ENCODE data around the gene CPNE9.
"Not testable (repeated sequence)": the region's sequence is repeated elsewhere in the genome, so short reads cannot be mapped to it uniquely, and the experiment has no call there.

CPNE9 gene

DNA sequence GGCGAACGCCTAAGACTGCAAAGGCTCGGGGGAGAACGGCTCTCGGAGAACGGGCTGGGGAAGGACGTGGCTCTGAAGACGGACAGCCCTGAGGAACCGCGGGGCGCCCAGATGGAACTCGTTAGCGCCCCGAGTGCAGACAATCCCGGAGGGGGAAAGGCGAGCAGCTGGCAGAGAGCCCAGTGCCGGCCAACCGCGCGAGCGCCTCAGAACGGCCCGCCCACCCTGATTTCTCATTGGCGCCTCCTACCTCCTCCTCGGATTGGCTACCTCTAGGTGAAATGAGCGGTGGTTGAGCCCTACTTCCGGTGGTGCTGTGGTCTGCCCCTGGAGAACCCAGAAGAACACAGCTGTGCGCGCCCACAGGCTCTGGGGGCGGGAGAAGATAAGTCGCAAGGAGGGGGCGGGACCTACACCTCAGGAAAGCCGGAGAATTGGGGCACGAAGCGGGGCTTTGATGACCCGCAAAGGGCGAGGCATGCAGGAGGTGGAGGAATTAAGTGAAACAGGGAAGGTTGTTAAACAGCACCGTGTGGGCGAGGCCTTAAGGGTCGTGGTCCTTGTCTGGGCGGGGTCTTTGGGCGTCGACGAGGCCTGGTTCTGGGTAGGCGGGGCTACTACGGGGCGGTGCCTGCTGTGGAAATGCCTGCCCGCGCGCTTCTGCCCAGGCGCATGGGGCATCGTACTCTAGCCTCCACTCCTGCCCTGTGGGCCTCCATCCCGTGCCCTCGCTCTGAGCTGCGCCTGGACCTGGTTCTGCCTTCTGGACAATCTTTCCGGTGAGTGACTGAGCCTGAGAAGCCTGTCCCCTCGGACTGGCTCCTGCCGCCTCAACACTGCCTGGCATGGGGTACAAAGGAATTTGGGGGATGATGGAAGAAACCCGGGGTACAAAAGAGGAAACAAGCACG, 46.3 kb downstream of the CPNE9 start, which contains the start of gene OGG1:
TSS of gene OGG1 (plus strand) at position 308 of the 911 bp plus-strand sequence. CDS start at position 643, 335 bp downstream.
- peak; percentile 97 to 98 for DNase-seq

DNA sequence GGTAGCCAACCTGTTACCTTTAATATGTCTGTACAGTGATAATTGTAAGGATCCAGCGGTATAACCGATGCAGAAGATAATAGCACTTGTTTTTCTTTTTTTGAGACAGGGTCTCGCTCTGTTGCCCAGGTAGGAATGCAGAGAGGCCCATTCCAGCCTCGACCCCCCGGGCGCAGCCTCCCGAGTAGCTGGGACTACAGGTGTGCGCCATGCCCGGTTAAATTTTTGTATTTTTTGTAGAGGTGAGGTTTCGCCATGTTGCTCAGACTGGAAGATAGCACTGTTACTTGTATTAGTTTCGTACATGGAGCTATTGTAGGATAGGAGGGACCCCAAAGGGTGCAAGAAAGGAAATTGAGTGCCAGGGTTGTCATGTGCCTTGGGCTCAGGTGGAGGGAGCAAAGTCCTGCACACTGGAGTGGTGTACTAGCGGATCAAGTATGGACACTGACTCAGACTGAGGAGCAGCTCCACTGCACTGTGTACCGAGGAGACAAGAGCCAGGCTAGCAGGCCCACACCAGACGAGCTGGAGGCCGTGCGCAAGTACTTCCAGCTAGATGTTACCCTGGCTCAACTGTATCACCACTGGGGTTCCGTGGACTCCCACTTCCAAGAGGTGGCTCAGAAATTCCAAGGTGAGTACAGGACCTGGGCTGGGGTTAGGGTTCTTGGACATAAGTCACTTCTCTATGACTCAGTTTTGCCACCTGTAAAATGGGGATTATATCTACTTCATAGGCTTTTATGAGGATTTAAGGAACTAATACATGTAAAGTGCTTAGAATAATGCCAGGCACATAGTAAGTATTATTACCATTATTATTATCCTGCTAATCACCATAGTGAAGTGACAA, 47.2 kb downstream of the CPNE9 start:
- DNase-seq, result no peak

DNA sequence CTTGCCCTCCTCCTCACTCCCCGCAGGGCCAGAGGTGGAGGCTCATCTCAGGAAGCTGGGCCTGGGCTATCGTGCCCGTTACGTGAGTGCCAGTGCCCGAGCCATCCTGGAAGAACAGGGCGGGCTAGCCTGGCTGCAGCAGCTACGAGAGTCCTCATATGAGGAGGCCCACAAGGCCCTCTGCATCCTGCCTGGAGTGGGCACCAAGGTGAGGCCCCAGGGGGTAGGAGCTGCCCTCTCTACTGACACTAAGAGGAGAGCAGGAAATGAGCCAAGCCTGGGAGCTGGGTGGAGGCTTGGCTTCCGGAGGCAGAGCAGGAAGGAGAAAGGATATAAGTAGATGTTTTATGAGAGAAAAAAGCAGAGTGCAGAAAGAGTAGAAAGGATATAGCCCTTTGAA, 51.0 kb downstream of the CPNE9 start:
- DNase-seq, result no peak

DNA sequence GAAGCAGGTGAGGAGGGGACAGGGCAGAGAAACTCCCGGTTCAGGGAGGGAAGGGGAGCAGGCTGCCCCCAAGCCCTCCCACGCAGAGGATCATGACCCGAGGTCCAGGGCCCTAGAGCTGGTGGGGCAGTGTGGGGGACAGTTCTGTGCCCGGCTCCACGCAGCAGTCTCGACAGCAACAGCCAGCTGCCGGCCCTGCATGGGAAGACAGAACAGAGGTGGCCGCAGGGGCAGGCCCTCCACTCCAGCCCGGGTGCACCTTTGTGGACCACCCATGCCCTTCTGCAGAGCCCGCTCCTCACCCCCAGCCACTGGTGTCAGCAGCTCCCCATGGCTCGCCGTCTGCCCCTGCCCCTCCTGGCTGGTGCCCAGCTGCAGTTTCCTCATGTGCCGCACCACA, 53.8 kb downstream of the CPNE9 start:
- DNase-seq, result no peak

DNA sequence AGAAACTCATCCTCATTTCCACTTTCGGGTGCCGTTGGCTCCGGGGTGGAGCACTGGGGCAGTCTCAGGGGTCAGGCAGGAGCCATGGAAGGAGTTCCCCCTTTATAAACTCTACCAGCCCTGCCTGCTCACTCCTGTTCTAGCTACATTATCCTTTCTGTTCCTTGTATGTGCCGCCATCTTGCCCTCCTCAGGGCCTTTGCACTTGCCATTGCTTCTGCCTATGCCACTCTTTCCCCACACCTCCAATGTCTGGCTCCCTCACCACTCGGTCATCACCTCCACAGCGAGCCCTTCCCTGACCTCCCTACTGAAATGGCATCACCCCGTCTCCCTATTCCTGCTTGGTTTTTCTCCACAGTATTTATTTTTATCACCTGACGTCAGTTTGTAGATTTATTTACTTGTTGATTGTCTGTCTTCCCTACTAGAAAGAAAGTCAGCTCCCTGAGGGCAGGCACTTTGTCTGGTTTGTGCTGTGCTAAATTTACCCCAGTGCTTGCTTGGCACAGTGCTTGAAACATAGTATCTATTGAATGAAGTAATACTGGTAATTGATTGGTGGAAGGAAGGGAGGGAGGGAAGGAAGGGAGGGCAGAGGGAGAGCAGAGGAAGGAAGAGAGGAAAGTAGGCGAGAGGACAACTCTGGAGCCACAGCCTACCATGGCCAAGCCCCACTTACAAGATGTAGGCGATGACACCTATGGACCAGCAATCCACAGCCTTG, 57.3 kb downstream of the CPNE9 start:
- DNase-seq, result no peak

DNA sequence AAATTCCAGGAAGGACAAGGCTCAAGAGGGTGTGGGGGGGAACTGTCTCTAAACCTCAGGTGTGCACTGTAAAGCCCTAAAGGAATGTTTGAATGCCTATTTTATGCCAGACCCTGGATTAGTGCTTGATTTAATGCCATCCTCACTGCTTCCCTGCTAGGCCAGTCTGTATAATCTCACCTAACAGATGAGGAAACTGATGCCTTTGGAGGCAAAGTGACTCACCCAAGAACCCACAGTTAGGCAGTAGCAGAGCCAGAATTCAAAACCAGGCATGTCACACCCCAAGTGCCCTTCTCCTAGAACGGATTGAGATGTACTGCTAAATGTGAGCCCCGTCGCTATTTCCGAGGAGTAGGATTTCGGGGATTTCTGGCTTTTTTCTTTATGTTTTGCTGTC, 58.3 kb downstream of the CPNE9 start:
- no peak for DNase-seq

DNA sequence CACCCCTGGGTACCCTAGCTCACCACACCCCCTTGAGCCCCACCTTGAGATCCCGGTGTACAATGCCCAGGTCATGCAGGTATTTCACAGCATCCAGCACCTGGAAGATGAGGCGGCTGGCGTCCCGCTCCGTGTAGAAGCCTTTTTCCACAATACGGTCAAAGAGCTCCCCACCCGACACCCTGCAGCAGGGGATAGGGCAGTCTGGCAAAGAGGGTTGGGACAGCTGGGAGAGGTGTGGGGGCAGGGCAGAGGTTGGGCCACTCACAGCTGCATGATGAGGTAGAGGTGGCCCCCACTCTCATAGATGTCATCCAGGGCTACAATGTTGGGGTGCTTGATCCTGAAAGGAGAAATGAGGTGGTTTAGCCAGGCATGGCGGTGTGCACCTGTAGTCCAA, 59.2 kb downstream of the CPNE9 start:
- no peak for DNase-seq

DNA sequence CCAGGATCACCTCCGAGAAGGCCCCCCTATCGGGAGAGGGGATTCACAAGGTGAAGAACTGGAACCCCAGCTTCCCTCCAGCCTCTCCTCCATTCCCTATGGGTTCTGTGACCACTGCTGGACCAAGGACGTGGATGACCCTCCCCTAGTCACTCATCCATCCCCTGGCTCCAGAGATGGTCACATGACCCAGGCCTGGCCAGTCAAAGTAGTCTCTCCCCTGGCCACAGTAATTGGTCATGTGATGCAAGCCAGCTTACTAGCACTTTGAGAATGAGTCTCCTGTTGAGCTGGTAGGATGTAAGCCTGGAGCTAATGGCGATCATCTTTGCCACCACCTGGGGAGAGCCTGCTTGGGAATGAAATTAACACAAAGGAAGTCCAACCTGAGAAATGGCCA, 62.2 kb downstream of the CPNE9 start:
- no peak for DNase-seq

DNA sequence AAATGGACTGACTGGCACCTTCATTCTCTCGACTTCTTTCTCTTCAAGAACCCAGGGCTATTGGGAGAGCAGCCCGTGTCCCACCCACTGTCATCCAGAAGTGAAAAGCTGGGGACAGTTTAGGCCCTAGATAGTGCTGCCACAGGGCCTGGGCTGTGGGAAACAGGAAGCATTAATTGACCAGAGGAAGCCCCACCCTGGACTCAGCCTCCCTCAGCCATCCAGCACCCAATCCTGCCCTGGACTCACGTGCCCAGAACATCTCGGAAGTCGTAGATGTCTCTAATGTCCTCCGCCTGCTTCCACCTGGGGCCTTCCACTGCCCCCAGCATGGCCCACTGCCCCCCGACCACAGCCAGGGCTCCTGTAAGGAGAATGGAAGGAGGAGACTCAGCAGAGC, 63.8 kb downstream of the CPNE9 start:
- DNase-seq, result no peak

DNA sequence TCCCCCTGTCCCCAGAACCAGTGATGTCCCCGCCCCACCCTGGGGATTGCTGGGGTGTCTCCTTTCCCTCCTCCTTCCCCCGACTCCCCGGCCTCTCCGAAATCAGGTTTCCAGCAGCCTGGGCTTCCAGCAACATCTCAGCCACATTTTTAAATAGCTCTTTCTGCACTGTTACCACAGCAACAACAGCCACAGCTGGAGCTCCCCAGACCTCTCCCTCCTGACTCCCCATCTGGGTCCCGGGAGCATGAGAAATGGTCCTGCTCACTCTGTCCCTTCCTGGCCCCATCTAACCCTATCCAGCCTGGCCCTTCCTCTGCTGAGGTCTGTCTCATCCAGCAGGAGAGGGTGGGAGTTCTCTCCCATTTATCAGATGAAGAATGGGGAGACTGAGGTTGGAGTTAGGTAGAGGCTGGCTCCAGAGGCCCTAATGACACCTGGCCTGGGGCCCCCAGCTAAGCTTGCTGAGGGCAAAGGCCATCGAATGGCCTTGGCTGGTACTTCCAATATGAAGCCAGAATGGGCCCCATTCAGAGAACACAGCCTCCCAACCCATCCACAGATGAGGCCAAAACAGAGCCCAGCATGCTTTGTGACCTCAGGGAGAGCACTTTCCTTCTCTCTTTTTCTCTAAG, 64.6 kb downstream of the CPNE9 start:
- no peak for DNase-seq

DNA sequence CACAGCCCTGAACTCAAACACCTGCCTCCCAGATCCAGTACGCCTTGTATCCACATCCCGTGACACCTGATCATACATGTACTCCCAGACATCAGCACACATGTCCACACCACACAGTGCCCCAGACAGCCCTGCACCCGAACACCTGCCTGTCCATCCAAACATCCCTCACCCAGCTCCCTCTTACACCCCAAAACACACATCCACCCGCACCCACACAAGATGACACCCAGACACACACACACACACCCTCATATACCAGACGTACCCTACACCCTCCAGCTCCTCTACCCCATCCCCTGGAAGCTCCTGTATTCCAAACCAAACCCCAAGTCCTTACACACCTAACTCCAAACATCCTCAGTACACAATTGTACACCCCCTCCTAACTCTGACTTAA, 65.4 kb downstream of the CPNE9 start:
- DNase-seq, result no peak

DNA sequence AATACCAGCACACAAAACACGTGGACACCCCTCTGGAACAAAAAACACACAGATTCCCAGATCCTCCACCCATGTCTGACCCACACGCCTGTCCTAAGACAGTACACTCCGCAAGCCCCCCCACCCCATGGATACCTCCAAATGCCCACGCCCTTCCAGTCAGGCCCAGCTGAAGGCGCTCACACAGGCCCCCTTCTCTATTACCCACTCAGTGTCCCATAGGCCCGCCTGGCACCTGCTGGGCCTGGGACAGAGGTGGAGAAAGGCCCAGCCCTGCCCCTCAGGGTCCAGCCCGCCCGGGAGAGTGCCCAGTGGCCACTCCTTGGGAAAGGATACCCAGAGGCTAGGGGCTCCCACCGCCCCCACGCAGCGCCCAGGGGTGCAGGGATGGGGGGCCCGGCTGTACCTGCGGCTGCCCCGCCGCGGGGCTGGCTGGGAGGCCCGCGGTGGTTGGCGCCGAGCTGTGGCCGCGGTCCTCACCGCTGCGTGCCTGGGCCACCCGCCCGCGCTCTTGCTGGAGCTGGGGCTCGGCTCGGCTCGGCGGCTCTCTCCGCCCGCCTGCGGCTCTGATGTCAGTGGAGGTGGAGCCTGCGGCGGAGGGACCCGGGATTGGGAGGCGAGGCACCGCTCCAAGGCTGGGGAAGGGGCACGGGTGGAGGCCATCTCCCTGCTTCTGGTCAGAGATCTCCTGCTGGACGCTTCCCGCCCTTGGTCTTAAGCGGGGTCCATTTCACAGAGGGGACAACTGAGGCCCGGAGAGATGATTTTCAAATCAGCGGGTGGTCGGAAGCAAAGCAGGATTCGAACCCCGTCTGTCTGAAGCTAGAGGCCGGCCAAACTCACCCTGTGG, 66.0 kb downstream of the CPNE9 start, which contains the start of gene CAMK1:
TSS of gene CAMK1 (minus strand) at position 522 of the 850 bp plus-strand sequence. CDS start 2,198 bp downstream, outside the sequence.
- DNase-seq, result peak; percentile 13 to 73

DNA sequence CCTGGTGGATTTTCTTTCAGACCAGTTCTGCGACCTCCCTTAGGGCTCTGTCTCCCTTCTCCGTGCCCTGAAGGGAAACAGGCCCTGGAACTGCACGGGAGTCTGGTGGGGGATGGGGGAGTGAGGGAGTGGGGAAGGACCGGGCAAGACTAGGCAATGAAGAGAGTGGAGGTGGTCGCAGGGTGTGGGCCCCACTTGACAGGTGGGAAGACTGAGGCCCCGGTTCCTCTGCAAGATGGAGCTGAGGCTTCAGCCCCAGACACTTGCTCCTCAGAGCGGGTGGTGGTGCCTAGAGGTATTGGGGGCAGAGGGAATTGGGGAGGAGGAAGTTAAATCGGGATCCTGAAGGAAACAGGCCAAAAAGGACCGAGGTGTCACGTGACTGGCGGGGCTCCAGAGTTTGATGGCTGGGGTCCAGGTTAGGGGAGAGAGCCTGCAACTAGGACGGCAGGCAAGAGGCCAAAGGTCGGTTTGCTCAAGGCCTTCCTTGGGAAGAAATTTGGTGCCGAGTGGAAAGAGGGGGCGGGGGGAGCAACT, 66.7 kb downstream of the CPNE9 start:
- no peak for DNase-seq

DNA sequence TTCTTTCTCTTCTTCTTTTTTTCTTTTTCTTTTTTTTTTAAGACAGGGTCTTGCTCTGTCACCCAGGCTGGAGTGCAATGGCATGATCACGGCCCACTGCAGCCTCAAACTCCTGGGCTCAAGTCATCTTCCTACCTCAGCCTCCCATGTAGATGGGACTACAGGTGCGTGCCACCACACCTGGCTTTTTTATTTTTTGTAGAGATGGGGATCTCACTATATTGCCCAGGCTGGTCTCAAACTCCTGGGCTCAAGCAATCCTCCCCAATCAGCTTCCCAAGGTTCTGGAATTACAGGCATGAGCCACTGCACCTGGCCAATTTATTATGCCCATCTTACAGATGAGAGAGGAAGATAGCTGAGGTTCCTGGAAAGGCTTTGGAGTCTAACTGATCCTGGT, 67.4 kb downstream of the CPNE9 start:
- DNase-seq, result not testable (repeated sequence)

DNA sequence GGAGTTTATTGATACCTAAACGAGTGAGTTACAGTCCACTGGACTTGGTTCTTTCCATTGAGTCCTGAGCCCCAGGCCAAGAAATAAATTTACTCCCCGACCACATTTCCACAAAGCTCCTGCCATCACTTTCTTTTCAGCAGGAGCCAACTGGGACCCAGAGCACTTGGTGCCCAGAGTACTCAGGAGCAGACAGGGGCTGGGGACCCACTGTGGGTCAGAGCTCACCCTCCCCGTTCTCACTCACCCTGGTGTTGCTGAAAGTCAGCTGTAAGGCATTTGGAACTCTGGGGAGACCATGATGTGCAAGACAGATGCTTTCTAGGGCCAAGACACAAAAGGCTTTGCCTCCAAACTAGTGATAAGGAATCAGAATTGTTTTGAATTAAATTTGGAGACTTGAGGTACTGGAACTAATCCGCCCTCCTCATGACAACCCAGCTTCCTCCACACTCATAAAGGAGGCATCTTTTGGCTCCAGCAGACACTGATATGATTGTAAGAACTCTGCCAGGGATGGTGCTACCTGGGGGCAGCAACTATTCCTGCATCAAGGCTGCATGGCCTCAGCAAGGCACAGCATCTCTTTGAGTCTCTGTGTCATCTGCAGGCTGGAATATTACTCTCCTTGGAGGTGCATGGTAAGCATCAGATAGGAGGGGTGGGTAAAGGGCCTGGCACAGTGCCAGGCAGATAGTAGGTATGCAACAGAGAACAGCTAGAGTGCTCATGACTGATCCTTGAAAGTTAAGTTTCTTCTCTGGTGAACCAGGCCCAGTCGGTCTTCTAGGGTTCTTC, 73.5 kb downstream of the CPNE9 start:
- no peak for DNase-seq

DNA sequence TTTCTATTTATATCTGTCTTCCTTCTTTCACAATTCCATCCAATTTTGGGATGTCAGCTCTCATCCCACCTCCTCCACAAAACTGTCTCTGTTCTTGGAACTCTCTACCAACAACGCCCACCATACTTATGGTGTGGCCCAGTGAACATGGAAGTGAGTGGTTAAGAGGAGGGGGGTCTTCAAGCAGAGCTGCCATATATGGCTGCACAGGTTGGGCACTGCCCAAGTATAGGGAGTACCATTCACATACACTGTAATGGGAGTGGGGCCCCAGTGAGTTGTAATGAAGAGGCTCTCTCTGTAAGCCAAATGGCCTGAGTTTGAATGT, 74.0 kb downstream of the CPNE9 start:
- DNase-seq, result no peak

DNA sequence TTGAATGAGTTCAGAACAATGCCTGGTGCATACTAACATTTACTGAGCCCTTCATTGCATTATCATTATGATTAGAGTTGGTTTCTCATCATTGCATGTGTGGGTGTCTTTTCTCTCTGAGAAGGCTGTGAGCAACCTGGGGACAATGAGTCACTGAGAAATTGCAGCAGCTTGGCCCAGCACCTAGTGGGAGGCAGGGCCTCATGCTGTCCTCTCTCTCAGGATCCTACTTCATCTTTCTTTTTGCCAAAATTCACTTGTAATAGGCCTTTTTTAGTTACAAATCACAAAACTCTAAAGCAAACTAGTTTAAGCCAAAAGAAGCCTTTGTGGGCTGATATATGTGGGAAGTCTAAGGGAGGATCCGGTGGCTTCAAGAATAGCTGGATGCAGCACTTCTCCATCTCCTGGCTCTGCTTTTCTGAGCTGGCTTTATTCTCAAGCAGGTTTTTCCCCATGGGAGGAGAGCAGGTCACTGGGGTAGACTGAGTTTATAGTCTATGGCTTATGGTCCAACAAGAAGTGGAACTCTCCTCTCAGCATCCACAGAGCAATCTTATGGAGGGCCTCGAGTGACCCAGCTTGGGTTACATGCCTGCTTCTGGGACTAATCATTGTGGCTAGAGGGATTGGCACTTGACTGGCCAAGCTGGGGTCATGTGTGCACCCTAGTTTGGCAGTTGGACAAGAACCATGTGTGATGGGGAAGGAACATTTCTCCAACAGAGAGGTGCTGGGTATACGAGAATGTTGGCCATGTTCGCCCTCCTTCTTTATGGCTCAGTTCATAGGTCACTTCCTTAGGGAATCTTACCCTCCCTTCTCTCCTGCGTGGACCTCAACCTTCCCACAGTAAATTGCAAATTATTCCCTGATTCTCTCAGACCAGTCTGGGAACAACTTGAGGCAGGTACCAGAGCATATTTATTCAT, 74.8 kb downstream of the CPNE9 start:
- DNase-seq, result no peak

DNA sequence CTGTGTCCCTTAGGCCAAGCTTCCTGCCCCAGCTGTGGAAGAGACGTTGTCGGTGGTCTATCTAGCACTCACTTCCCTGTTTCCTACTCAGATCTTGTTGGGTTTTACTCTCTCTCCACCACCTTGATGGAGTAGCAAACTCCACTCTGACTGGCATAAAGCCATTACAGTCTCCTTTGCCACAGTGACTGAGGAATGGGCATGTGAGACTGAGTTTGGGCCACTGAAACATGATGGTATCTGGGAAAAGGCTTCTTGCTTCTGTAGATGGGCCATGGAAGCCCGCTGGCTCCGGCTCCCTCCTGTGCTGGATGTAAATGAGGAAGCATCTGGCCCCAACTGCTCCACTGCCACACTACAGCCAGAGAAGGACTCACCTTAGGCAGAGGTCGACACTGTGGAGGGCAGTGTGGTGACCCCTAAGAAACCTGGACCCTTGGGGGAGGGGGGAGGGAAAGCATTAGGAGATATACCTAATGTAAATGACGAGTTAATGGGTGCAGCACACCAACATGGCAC, 75.5 kb downstream of the CPNE9 start:
- DNase-seq, result no peak

Data from NCI-H2081 (cell line).